DOHH2 (cell line): ENCODE results near the gene CYBA.

Experiments
- EZH2phosphoT487 ChIP-seq: fragments of 200-600 bp; sonication (generic); IDR thresholded peaks from 2 replicates; pipeline ENCODE4 v1.6.1; 2017; ENCODE audit warnings: borderline replicate concordance, mild to moderate bottlenecking, antibody characterized with exemption, low read length, moderate library complexity, mixed read lengths
- TF ChIP-seq, protein P1 (sequence below): fragments of 200-600 bp; sonication (generic); IDR thresholded peaks from one replicate; pipeline ENCODE4 v1.5.1; 2014; ENCODE audit warnings: antibody characterized with exemption, mild to moderate bottlenecking, low read depth, low read length; ENCODE audit not compliant: poor library complexity, severe bottlenecking

GRCh38 chr16:88687676-88688012 lies 36.8 kb upstream of the CYBA start:
- TF ChIP-seq, protein P1, sequence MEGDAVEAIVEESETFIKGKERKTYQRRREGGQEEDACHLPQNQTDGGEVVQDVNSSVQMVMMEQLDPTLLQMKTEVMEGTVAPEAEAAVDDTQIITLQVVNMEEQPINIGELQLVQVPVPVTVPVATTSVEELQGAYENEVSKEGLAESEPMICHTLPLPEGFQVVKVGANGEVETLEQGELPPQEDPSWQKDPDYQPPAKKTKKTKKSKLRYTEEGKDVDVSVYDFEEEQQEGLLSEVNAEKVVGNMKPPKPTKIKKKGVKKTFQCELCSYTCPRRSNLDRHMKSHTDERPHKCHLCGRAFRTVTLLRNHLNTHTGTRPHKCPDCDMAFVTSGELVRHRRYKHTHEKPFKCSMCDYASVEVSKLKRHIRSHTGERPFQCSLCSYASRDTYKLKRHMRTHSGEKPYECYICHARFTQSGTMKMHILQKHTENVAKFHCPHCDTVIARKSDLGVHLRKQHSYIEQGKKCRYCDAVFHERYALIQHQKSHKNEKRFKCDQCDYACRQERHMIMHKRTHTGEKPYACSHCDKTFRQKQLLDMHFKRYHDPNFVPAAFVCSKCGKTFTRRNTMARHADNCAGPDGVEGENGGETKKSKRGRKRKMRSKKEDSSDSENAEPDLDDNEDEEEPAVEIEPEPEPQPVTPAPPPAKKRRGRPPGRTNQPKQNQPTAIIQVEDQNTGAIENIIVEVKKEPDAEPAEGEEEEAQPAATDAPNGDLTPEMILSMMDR, result no peak
- no peak for TF ChIP-seq EZH2phosphoT487
